Stimulated activated CD4-positive, alpha-beta T cell treated with anti-CD3 and anti-CD28 coated beads, Interleukin-1b, Interleukin-23, amount 100 ng/mL, for 4 hours (primary cell): Measurements from ENCODE around the gene MLYCD.

ENCODE experiments used
- DNase-seq, 2 donors: peaks; one replicate each; pipeline ENCODE4 v3.0.0-alpha.2; 2020; ENCODE audit warnings: low read depth in 2 of 2

The MLYCD gene

GRCh38 chr16:83925095-83925905 lies 26.4 kb downstream of the MLYCD start:
- no peak for DNase-seq

DNA sequence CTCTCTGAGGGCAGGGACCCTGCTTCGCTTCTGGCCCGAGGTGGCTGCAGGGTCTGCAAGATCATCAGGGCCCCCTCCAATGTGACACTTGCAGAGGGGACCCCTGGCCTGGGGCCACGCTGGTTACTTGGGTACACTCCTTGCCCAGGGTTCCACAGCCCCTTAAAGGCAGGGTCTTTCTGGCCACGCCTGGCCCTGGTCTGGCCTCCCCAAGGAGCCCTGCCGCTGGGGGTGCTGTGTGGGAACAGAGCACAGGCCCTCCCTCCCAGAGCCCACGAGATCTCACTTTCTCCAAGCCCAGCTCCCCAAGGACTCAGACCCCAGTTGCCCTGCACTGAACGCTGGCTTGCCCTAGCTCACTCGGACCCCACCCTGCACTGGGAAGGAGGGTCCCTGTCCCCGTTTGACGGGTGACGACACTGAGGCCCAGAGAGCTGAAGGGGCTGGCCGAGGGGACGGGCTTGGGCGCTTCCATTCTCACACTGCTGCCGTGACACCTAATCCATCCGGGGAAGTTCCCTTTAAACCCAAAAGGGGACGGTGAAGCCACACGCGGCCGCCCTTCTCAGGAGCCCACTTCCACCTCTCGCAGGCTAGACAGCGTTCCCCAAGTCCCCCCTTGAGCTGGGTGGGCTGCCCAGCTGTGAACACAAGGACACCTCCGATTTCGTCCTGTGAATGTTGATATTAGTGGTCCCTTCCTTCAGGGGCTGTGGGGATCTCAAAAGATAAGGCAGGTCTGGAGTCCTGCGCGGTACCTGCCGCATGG lies 27.2 kb downstream of the MLYCD start:
- DNase-seq, result no peak

DNA sequence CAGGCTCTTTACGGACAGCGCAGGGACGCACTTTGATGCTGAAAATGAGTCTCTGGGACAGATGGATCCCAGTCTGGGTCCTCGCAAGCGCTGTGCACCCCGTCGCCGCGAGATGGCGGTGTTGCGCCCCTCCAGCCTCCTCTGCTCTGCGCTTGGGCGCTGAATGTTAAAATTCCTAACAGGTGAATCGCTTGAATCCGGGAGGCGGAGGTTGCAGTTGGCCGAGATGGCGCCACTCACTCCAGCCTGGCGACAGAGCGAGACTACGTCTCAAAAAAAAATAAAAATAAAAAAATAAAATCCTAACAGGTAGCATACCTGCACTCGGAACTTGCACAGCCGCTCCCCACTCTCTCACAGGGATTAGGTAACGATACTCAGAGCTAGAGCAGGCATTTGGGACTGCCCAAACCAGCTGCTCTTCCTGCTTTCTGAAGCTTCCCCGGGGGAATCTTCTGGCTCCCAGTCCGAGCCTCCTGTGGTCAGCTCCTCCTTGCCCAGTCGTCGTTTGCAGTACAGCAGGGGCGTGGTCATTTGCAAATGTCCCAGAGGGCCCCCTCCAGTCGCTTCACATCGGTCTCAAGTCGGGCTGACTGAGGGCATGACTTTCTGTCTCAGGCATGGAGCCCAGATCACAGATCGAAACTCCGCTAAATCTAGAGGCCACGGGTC lies 27.9 kb downstream of the MLYCD start:
- peak; percentile 41 to 66 for DNase-seq

- DNase-seq, result no peak
Measured at GRCh38 chr16:83928341-83929055, 29.6 kb downstream of the MLYCD start.

DNA sequence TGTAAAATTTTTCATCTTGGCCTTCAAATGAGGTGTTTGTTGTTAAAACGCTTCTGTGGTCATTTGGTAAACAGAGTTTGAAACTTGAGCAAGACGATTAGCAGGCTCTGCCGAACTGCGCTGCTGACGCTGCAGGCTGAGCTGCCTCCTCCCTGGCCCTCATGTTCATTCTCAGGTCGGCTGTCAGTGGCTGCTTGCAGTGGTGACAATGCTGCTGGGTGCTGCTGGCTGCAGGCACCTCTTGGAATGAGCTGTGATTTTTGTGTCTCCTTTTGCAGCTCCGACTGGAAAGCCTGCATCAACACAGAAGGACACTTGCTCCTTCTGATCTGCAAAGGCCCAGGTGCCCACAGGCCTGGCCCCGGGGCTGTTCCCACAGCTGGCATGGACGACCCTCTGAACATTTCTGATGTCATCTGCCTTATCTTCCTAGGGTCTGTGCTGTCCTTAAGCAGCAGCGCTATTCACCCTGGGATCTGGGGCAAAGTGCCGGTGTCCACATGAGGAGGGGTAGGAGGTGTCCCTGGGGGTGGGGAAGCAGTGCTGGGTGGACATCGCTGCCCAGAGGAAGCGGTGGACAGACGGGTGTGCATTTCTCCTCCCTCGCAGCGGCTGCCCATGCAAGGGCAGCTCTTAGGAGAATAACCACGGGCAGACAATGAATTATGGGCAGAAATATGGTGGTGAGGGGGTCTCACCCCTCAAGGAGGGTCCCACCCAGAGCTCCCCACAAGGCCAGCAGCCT lies 31.1 kb downstream of the MLYCD start:
- DNase-seq, result no peak

DNA sequence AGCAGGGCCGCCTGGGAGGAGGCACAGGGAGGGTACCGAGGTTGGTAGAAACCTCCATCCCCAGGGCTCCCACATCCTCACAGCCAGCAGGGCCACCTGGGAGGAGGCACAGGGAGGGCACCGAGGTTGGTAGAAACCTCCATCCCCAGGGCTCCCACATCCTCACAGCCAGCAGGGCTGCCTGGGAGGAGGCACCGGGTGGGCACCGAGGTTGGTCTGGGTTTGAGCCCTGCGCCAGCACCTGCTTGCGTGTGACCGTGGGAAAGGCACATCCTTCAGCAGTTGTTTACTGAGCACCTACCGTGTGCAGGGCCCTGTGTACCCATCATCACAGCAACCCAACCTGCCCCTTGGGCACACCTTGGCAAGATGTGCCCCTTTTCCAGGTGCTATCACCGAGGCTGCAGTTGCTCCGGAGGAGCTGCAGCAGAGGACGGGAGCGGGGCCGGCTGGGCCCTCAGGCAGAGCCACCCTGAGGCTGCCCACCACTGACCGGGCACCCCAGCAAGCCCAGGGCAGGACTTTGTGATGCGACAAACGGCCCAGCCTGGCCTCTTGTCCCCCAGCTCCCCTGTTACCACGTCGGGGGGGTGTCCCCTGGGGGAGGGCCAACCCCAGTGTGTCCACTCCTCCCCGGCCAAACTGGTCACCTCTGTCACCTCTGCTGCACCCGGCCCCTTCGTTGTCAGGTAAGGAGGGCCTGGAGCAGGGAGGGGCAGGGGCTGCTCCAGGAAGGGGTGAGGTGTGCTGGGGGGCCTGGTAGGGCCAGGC lies 32.0 kb downstream of the MLYCD start:
- DNase-seq, result no peak

- DNase-seq, result no peak
Measured at GRCh38 chr16:83931556-83931955, 32.6 kb downstream of the MLYCD start.

- DNase-seq, result no peak
Measured at GRCh38 chr16:83932304-83932703, 33.4 kb downstream of the MLYCD start.

GRCh38 chr16:83932955-83933673 lies 34.2 kb downstream of the MLYCD start:
- DNase-seq, result no peak

GRCh38 chr16:83933885-83934683 lies 35.2 kb downstream of the MLYCD start:
- DNase-seq, result no peak

DNA sequence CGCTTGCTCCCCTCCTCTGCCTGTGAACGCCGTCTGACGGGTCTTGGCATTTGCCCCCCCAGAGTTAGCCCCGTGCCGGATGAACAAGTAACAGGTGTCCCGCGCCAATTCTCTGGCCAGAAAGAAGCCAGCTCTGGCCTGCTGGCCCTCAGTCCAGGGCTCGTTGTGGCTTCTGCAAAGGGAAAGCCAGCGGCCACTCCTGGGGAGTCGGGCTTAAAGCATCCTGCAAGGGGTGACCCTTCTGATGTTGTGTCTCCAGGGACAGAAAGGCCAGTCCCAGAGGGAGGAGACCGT lies 35.7 kb downstream of the MLYCD start:
- DNase-seq, result no peak

- DNase-seq, result no peak
Measured at GRCh38 chr16:83935005-83935857, 36.3 kb downstream of the MLYCD start.

DNA sequence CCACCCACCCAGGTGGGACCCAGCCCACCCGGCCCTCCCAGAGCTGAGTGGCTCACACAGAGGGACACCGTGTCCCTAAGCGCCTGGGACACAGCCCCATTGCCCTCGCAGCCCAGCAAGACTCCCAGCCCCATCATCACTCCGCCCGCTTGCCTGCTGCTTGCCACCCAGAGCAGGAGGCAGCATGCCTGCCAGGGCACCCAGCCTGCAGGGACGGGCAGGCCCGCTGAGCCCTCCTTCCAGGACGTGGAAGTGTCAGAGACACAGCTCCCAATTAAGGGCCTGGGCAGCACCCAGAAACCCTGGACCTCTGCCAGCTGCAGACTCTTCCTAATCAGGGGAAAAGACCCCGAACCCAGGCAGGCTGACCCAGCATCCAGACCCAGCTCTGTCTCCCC lies 36.9 kb downstream of the MLYCD start:
- no peak for DNase-seq

- no peak for DNase-seq
Measured at GRCh38 chr16:83936581-83937165, 37.8 kb downstream of the MLYCD start.

DNA sequence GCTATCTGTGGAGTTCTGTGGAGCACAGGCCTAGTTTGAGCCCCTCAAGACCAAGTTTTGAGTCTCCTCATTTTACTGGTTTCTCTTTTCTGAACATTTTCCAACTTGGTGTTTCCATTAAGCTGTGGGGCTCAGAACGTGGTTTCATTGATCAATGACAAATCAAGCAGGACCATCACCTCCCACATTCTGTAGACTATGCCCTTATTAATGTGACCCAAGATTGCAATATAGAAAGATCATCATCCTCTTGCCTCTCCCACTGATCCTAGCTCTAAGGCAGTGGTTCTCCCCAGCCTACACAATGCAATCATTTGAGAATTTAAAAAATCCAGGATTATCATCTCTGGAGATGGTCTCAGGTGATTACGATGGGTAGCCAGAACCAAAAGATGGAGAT lies 38.4 kb downstream of the MLYCD start:
- no peak for DNase-seq

DNA sequence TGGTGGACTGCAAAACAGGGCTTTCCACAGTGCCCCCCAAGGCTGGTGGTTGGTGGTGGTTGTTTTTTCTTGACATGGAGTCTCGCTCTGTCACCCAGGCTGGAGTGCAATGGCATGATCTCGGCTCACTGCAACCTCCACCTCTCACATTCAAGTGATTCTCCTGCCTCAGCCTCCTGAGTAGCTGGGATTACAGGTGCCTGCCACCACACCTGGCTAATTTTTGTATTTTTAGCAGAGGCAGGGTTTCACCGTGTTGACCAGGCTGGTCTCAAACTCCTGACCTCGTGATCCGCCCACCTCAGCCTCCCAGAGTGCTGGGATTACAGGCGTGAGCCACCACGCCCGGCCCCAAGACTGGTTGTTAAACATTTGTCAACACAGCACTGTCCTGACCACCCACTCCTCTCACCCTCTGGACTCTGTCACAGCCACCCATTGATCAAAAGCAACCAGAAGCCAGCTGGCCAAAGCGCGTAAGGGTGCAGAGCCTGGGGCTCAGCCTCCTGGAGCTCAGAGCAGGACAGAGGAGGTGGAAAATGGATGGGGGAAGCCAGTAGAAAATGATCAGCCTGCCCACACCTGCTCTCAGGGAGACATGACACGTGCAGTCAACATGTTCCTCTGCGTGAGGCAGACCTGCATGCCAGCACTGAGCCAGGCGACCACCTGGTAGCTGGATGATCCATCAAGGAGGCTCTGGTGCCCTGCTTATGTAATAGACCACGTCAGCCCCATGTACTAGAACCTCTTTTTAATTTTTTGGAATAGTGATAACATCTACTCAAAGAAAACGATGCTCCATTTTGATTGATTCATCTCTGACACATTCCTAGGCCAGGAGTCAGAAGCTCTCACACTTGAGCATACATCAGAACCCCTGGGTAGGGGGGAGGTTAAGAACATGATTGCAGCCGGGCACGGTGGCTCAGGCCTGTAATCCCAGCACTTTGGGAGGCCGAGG lies 39.3 kb downstream of the MLYCD start:
- no peak for DNase-seq
